DOHH2 (cell line): ENCODE results near the gene SLC2A4.

ENCODE experiments used
- CTCF ChIP-seq: fragments of 200-600 bp; sonication (generic); IDR thresholded peaks from one replicate; pipeline ENCODE4 v1.5.1; 2014; ENCODE audit warnings: antibody characterized with exemption, mild to moderate bottlenecking, low read depth, low read length; ENCODE audit not compliant: poor library complexity, severe bottlenecking
- EZH2phosphoT487 ChIP-seq: fragments of 200-600 bp; sonication (generic); IDR thresholded peaks from 2 replicates; pipeline ENCODE4 v1.6.1; 2017; ENCODE audit warnings: borderline replicate concordance, mild to moderate bottlenecking, antibody characterized with exemption, low read length, moderate library complexity, mixed read lengths

DNA sequence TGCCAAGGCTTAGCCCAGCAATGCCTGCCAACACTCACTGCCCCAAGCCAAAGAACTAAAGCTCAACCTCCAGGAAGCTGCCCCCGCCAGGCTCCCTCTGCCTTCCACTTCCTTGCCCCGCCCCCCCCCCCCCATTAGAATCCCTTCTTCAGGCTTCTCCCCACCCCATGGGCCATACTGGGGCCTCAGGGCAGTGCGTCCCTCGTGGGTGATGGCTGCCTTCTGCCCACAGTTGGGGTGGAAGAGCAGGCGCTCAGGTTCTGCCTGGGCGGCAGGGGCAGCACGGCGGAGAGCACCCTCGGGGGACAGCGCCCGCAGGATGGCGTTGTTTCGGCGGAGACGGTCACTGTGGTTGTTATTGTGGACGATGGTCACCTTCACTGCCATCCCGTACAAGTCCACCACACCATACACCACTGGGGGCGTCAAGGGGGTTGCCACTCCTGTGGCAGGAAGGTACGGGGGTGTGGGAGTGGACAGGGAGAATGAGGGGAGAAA is 43.6 kb downstream of the SLC2A4 start:
- TF ChIP-seq CTCF (no peak), EZH2phosphoT487 (no peak)
